ENCODE measurements around the gene TSFM.
"Not testable (repeated sequence)": the region's sequence is repeated elsewhere in the genome, so short reads cannot be mapped to it uniquely, and the experiment has no call there.

The TSFM gene

DNA sequence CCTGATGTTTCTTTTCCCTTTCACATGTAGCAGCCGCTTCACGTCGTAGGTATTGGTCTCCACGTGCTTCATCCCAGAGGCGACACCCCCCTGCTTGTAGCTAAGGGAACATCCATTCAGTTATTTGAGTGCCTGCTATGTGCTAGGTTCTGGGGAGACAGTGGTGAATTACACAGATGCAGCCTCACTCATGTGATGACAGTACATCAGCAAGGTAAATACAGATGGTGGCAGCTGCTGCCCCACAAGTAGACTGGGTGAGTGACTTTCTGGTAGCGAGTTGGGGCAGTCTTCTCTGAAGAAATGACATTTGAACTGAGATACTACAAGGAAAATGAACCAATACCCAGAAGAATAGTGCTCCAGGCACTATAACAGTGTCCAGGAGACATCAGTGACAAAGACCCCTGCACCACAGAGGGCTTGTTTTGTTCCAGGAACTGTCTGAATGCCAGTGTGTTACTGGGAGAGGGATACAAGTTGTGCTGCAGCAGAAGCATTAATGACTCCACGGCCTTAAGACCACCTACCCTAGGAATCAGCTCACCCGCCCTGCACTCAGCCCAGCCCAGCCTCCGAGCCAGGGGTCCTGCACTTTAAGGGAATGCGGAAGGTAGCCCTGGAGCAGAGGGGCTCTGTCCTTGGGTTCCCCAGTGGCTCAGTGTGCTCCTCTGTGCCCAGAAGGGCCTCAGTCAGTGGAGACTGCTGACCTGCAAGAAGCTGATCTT is 28.6 kb downstream of the TSFM start:
- no peak for FAIRE-seq

DNA sequence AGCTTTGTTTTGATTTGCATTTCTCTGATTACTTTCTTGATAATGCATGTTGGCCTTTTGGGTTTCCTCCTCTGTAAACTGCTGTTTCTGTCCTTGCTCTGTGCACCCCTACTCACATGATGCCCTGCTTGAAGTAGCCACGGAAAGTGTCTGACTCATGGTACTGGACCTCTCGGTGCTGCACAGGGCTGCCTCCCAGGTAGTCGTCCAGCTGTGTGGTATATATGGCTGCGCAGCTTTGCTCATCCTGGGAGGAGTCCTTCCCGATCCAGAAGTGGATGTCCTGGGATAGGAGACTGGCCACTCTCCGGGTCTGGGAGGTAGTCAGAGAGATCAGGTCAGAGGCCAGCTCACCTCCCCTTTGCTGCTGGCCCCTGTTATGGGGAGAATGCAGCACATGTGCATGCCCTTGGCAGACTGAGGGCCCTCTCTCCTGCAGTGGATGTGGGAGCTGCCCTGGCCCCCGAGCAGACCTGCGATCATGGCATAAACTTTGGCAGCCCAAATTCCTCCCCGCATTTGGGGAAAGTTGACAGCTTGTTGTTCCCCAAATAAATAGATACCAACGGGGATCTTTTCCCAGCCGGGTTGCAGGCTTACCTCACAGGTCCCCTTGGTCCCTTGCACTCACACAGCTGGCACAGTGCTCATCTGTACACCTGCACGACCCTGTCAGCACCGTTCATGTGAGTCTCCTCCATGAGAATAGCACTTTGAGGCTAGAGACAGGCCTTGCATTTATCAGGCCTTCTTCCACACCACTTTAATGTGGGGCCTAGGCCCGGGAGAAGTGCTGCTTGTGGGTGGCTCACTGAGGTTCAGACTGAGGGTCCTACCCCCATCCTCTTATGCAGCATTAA is 30.8 kb downstream of the TSFM start:
- no peak for DNase-seq (ENCODE audit: insufficient read length, low spot score)
- no peak for FAIRE-seq

More for the DNA sequence above, 28.6 kb downstream of the TSFM start:
- DNase-seq (ENCODE audit: insufficient read length, low spot score), result no peak

DNA sequence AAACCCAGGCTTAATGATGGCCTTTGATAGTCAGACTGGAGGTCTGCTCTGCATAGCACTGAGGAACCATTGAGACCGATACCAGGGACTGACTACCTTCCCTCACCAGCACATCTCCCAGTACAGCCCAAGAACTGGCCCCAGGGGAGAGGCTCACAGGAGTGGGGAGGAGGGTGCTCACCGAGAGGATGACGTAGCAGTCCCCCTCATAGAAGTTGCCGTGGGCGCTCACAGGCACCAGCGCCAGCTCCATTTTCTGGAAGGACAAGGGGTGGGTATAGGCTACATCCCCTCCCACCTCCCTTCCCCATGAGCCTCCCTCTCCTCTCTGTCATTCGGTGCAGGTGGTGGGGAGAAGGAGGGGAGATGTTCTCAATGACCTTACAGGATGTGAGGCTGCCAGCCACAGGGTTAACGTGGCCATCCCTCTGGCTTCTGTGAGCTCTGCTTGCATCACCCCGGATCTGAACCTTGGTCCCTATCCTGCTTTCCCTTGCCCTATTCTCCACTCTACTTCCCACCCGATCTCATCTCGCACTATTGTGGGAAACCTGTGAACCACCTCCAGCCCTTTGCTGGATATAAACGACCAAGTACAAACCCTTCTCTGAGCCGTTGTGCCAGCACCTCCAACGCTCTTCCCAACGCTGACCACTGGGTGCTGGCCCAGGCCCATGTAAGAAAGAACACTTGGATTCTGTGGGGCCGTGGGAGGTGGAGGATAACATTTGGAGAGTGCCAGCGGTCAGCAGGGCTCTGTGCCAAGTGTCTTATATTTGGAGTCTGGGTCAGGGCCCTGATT is 31.6 kb downstream of the TSFM start:
- DNase-seq (ENCODE audit: insufficient read length, low spot score) (no peak), FAIRE-seq (no peak)

DNA sequence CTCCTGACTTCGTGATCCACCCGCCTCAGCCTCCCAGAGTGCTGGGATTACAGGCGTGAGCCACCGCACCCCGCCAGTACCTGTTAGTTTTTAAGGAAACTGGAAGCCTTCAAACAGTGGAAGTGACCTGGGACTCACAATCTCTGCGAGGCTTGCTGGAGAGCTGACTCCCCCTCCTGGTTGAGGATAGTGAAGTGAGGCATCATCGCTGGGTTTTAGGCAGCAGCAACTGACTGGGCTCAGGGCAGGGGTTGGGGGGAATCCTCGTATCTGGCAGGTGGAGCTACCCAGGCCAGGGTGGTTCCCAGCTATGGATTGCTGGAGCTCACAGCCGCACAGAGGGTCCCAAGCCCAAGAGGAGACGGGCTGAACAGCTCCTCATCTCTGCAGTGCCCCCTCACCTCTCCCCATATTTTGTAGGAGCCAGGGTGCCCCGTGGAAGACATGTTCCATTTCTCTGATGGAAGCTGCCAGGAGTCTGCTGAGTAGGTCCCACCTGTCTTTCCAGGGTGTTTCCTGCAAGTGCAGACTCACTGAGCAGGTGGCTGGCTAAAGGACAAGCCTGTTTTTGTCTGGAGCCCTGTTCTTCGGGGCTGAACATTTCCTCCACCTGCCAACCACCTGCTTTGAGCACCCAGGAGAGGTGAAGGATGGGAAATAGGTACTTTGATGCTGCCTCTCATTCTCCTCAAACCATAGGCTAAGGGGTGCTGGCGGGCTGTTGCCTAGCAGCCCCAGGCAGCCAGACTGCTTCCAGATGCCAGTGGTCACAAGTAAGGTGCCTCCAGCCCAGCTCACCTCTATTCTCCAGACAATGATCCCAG is 32.8 kb downstream of the TSFM start:
- no peak for DNase-seq (ENCODE audit: insufficient read length, low spot score)
- FAIRE-seq, result no peak

GRCh38 chr12:57816001-57816854 is 33.6 kb downstream of the TSFM start:
- no peak for DNase-seq (ENCODE audit: insufficient read length, low spot score)

DNA sequence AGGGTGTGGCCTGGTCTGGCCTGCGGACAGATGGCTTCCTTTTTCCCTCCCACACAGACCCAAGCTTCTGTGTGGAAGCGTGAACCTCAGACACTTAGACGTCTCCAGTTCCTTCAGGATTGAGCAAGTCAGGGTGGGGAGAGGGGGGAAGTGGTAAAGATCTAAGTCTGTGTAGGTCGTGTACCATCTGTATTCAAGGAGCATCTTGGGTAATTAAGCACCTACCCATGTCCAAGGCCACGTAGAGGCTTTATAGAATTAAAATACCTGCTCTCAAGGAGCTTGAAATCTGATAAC is 34.2 kb downstream of the TSFM start:
- FAIRE-seq (no peak), DNase-seq (ENCODE audit: insufficient read length, low spot score) (no peak)

More at GRCh38 chr12:57816001-57816854, 33.6 kb downstream of the TSFM start:
- FAIRE-seq, result no peak

DNA sequence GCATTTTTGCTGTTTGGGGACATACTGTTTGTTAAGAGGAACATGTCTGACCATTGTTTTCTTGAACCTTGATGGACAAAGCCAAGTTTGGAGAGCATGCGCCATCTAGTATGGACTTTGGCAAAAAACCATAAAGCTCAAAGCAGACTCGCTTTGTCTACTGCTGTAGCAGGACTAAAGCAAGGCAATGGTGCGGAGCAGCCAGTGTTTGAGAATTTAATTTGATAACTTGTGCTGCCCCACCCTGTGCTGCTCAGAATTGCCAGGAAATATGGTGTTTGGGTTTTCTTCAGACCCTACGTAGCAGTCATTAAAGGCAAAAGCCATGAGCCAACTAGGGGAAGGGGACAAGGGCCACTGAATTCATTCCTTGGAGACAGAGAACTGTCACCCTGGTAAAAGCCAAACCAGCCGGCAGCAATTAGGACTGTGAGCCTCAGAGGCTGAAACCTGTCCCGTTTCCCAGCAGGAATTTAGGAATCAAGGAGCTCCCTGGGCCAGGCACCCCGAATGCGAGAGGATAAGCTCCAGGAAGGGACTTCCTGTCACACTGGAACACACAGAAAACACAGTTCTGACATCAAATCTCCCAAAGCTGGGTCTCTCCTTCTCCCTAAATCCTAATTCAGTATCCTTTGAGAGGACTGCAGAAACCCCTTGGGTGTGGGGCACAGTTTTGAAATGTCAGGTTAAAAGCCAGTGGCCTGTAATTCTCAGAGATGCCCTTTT is 34.8 kb downstream of the TSFM start:
- DNase-seq (ENCODE audit: insufficient read length, low spot score) (no peak), FAIRE-seq (no peak)

GRCh38 chr12:57817990-57818331 is 35.4 kb downstream of the TSFM start:
- not testable (repeated sequence) for FAIRE-seq; DNase-seq (ENCODE audit: insufficient read length, low spot score)

DNA sequence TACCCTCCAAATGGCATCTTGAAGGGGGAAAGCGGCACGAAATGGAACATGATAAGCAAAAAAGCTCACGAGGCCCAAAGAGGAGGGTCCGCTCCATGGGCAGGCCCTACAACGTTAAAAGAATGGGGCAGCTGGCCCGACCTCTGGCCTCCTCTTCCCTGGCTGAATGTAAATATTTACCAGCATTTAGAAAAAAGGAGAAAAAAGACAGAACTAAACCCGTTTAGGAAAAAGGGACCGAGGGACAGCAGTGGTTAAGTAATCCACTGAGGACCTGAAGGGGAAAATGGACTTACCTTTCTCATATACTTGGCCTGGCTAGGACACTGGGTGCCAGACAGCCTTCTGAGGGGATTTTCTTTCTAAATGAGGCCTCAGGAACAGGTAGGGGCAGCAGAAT is 37.5 kb downstream of the TSFM start:
- DNase-seq (ENCODE audit: insufficient read length, low spot score); FAIRE-seq: not testable (repeated sequence)

DNA sequence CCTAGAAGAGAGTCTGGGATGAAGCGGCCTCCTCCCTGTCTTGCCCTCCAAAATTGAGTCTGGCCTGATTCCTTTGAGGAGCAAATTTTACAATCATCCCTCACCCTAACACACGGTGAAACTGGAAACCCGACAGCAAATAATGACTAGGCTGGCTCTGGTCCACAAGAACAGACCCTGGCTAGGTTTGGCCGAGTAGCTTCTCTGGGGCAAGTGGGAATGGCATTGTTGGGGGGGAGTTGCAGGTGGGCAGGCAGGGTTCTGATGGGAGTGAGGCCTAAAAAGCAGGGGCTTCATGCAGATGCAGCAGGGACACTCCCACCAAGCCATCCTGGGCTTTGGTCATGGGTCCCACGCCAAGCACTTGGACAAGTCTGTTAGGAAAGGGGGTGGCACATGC is 38.4 kb downstream of the TSFM start:
- not testable (repeated sequence) for FAIRE-seq

GRCh38 chr12:57821474-57822214 is 39.1 kb downstream of the TSFM start:
- FAIRE-seq (no peak), DNase-seq (ENCODE audit: insufficient read length, low spot score) (no peak)

More for the DNA sequence above, 38.4 kb downstream of the TSFM start:
- DNase-seq (ENCODE audit: insufficient read length, low spot score), result not testable (repeated sequence)

DNA sequence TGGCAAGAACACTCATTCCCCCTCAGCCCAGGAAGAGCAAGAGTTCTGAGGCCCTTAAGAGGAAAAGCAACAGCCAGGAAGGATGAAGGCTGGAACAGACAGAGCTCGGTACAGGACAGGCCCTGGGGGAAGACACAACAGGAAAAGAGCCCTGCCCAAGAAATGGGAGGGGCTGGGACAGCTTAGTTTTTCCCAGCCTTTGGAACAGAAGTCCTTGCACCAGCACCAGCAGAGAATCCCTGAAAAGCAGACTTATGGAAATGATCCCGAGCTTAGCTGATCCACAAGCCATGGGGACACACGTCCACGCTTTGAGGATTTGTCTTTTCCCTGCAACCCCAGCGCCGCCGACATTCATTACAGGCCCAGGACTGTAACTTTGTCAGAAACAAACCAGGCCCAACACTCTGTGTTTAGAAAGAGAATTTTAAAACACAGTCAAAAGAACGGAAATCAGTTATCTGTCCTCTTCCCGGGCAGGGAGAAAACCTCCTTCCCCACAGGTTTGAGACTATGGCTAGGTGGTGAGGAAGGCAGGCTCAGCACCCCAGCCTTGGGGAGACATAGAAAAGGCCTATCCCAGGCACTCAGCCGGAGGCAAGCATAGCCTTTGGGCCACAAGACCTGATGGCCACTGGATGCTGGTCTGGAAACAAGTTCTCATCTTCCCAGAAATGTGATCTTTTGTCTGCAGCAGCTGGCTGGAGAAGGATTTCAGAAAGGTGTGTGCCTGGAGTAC is 40.0 kb downstream of the TSFM start:
- DNase-seq (ENCODE audit: insufficient read length, low spot score), result no peak
- FAIRE-seq, result no peak

DNA sequence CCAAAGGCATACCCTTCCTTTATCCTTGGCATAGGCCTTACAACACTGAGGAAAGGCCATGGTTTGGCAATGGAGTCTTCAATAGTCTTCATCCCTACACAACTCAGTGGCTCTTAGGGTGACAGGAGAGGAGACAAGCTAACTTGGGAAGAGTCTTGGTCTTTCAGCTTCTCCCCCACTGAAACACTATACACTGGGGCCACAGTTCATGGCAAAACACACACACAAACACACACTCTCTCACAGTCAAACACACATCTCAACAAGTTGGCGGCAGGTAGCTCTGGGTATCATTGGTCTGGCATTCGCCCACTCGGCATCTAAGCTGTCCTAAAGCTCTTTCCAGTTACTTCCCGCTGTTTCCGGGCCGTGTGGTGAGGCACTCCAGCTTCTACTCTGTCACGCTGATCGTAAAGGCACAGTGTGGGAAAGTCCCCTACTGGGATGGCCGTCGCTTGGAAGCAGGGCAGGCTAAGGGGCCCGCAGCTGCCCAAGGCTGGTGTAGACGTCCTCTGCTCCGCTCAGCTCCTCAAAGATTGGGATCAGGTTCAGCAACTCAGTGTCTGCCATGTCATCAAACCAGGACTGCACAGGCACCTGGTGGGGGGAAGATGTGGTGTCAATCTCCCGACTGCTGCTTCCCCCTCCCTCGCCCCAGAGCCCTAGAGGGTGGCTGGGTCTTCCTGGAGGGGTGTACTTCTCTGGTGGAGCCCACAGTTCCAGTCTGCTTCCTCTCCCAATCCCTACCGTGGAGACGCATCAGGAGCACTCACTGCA is 40.7 kb downstream of the TSFM start:
- DNase-seq (ENCODE audit: insufficient read length, low spot score) (no peak), FAIRE-seq (no peak)

GRCh38 chr12:57823908-57824640 is 41.5 kb downstream of the TSFM start:
- no peak for FAIRE-seq
- DNase-seq (ENCODE audit: insufficient read length, low spot score), result no peak

GRCh38 chr12:57825451-57825850 is 42.9 kb downstream of the TSFM start:
- no peak for FAIRE-seq
- no peak for DNase-seq (ENCODE audit: insufficient read length, low spot score)

GRCh38 chr12:57826400-57826799 is 43.8 kb downstream of the TSFM start:
- DNase-seq (ENCODE audit: insufficient read length, low spot score), result no peak
- no peak for FAIRE-seq

Measured in GM19239 (cell line).